Ovary (tissue), 9 donors: ENCODE results near the gene IP6K3. TPM values are rescaled to one million over a fixed set of nuclear protein-coding genes. Genes with fewer than 3 reads are reported as not detected.

ENCODE experiments used
- DNase-seq, 5 donors: peaks; one replicate each; pipeline ENCODE4 v3.0.0-alpha.2; 2019 to 2020
- H3K27ac ChIP-seq, 2 donors: fragments of 200-600 bp; one replicate each; pipeline versions ENCODE4 v1.5.1 to v1.8.0; 2019 to 2022
- H3K27me3 ChIP-seq: fragments of 200-600 bp; one replicate; pipeline ENCODE4 v1.8.0; 2022
- H3K36me3 ChIP-seq: fragments of 200-600 bp; sonication (generic); one replicate; pipeline ENCODE4 v1.5.1; 2019
- H3K4me1 ChIP-seq: one replicate; pipeline ENCODE4 v1.8.1; 2013; ENCODE audit warnings: mild to moderate bottlenecking, moderate library complexity; ENCODE audit not compliant: insufficient read depth
- H3K4me3 ChIP-seq: fragments of 200-600 bp; sonication (generic); one replicate; pipeline ENCODE4 v1.5.1; 2017
- H3K9me3 ChIP-seq, 2 donors: fragments of 200-600 bp in 1 of 2; sonication (generic) in 1 of 2; one replicate each; pipeline versions ENCODE4 v1.5.1 to v1.8.1; 2013 to 2019; ENCODE audit warnings: mild to moderate bottlenecking in 1 of 2, moderate library complexity in 1 of 2
- CTCF ChIP-seq, 3 donors: fragments of 450-650 bp in 2 of 3; fragments of 200-600 bp in 1 of 3; IDR thresholded peaks; one replicate each; pipeline versions ENCODE4 v1.5.1 to v1.8.0; 2016 to 2022; ENCODE audit warnings: antibody characterized with exemption in 3 of 3, mild to moderate bottlenecking in 1 of 3
- EP300 ChIP-seq: sonication (generic); formaldehyde crosslinking; IDR thresholded peaks from one replicate; pipeline ENCODE4 v1.6.1; 2017; ENCODE audit warnings: antibody characterized with exemption
- POLR2A ChIP-seq: fragments of 450-650 bp; IDR thresholded peaks from one replicate; pipeline ENCODE4 v1.6.1; 2017; ENCODE audit warnings: antibody characterized with exemption, mild to moderate bottlenecking, moderate library complexity
- whole genome bisulfite sequencing, 3 donors: extraction: QIAGEN DNeasy Blood & Tissue Kit in 1 of 3; methylation state at CpG; one replicate each; pipeline versions ENCODE4 v1.1.5 to v1.1.7; 2013 to 2017; 5-methylcytosine and 5-hydroxymethylcytosine counted together
- intact Hi-C, 4 donors: fragments of 100-400 bp; cut with DNase I; formaldehyde crosslinking; loops; one replicate each; pipeline versions ENCODE4 v1.11.0 to v1.15.1; 2022 to 2023
- polyA plus RNA-seq, 2 donors: library from polyadenylated mRNA; stranded (reverse); fragments of 200-250 nt in 1 of 2; fragments of 350-450 nt in 1 of 2; fragmentation: Illumina TruSeq in 1 of 2; extraction: RNeasy Lipid Tissue Mini Kit (QIAGEN cat#74804) in 1 of 2; gene quantifications; one replicate each; pipeline ENCODE4 v1.2.3, GENCODE V29; 2013 to 2014
- total RNA-seq, 7 donors: library from RNA; depleted of rRNA in 2 of 7; stranded (reverse); fragments of >200 nt in 2 of 7; fragmentation: NEBNext Ultra II Directional in 3 of 7; extraction: Animal tissue kit (Norgen Biotek cat#: 25700) in 3 of 7; gene quantifications; one replicate each; pipeline versions ENCODE4 v1.1.0 to v1.2.4, GENCODE V29; 2016 to 2023
- donor health status: DM: no; HTN: no; CAD: no; lungs with moderate emphysema.
- donor health status: DM: no; HTN: no; CAD: no.
- donor health status: Bipolar disorder and iron deficiency.
- donor health status: DM: yes; HTN: yes; CAD: no.
- donor health status: DM: no; HTN: no; CAD: no.
- donor health status: DM: yes; HTN: yes; CAD: no.

Gene IP6K3
- total and polyA plus RNA-seq, 9 donors, result 0.11 to 1.1 (median 0.30) TPM; not detected in 2

- H3K9me3 ChIP-seq, result no peaks in the 10 kb centered on the region
- no peaks in the 10 kb centered on the region for H3K36me3 ChIP-seq
- WGBS, 3 donors, result 69 to 88% (median 83%) methylated on average over 7 of the region's 7 CpGs
- no peaks in the 10 kb centered on the region for H3K27me3 ChIP-seq
- intact Hi-C loops, result no loop called here
- H3K4me3 ChIP-seq, result no peak overlapping the region
- no peaks in the 10 kb centered on the region for H3K4me1 ChIP-seq
- no peak overlapping the region for H3K27ac ChIP-seq
- TF ChIP-seq POLR2A (no peak), CTCF (IDR thresholded peaks at IDR 0.05) (no peak)
- no peak for DNase-seq
These were observed 15.7 kb downstream of the IP6K3 start for GRCh38 chr6:33731035-33731434.

GRCh38 chr6:33730611-33731010 is 16.1 kb downstream of the IP6K3 start:
- 60 to 80% (median 70%) methylated on average over 10 of the region's 10 CpGs for WGBS, 3 donors
- DNase-seq, result no peak
- Histone ChIP-seq H3K27me3 (no peaks in the 10 kb centered on the region), H3K4me1 (no peaks in the 10 kb centered on the region), H3K4me3 (no peak overlapping the region), H3K27ac (no peak overlapping the region), H3K36me3 (no peaks in the 10 kb centered on the region), H3K9me3 (no peaks in the 10 kb centered on the region)
- TF ChIP-seq CTCF (IDR thresholded peaks at IDR 0.05) (no peak), EP300 (no peak), POLR2A (no peak)
- intact Hi-C loops, result no loop called here

- Histone ChIP-seq H3K36me3 (no peaks in the 10 kb centered on the region), H3K4me1 (no peaks in the 10 kb centered on the region), H3K27ac (no peak overlapping the region), H3K27me3 (no peaks in the 10 kb centered on the region), H3K4me3 (no peak overlapping the region), H3K9me3 (no peaks in the 10 kb centered on the region)
- 93 to 98% (median 94%) methylated on average over 6 of the region's 6 CpGs for WGBS, 3 donors
- intact Hi-C loops, result no loop called here
- DNase-seq, result no peak
- TF ChIP-seq EP300, result no peak
- no peak for TF ChIP-seq CTCF (IDR thresholded peaks at IDR 0.05)
These were observed 17.6 kb downstream of the IP6K3 start for GRCh38 chr6:33729059-33729458.

GRCh38 chr6:33728438-33728837 is 18.3 kb downstream of the IP6K3 start:
- H3K36me3 ChIP-seq, result no peaks in the 10 kb centered on the region
- intact Hi-C loops, result no loop called here
- no peak for DNase-seq
- no peaks in the 10 kb centered on the region for H3K9me3 ChIP-seq
- no peaks in the 10 kb centered on the region for H3K27me3 ChIP-seq
- peaks cover 4% of the 10 kb centered on the region for H3K4me1 ChIP-seq
- no peak overlapping the region for H3K4me3 ChIP-seq
- WGBS, 3 donors, result 82 to 89% (median 87%) methylated on average over 11 of the region's 11 CpGs
- H3K27ac ChIP-seq, result no peak overlapping the region
- TF ChIP-seq CTCF (IDR thresholded peaks at IDR 0.05) (no peak), POLR2A (no peak), EP300 (no peak)

- peaks cover 4% of the 10 kb centered on the region for H3K4me1 ChIP-seq
- no peak for DNase-seq
- no peak overlapping the region for H3K4me3 ChIP-seq
- TF ChIP-seq POLR2A (no peak), CTCF (IDR thresholded peaks at IDR 0.05) (no peak), EP300 (no peak)
- H3K27me3 ChIP-seq, result no peaks in the 10 kb centered on the region
- no peak overlapping the region for H3K27ac ChIP-seq
- intact Hi-C loops, result no loop called here
- WGBS, 3 donors, result 74 to 87% (median 80%) methylated on average over 11 of the region's 11 CpGs
- no peaks in the 10 kb centered on the region for H3K36me3 ChIP-seq
- H3K9me3 ChIP-seq, result no peaks in the 10 kb centered on the region
These were observed 18.8 kb downstream of the IP6K3 start for GRCh38 chr6:33727932-33728331.
